Erythroblast (primary cell): ENCODE results near the gene TMC5.

Experiments
- GATA1 ChIP-seq: IDR thresholded peaks from 2 replicates; pipeline ENCODE4 v1.6.1; 2011; ENCODE audit warnings: low read depth, mild to moderate bottlenecking, control low read depth, low read length, moderate library complexity
- POLR2A ChIP-seq: IDR thresholded peaks from 2 replicates; pipeline ENCODE4 v1.6.1; 2011; ENCODE audit warnings: mild to moderate bottlenecking, low read length

DNA sequence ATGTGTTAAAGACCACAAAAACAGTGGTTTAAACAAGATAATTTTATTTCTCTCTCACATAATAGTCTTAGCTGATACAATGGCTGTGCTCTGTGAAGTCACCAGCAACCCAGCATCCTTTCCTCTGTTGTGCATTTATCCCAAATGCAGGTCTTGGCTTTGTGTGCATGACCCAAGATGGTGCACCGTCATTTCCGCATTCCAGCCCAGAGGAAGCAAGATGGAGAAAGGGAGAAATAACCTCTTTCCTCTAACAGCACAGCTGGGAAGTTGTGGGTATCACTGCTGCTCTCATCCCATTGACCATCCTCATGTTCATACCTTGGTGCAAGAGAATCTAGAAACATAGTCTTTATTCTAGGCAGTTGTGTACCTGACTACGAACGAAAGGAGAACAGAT is 21.8 kb downstream of the TMC5 start:
- TF ChIP-seq POLR2A: no peak
- no peak for TF ChIP-seq GATA1
